Mucosa of stomach (tissue), 1 donor: ENCODE measurements around the gene NR5A2.

Experiments used
- H3K27me3 ChIP-seq: one replicate; pipeline ENCODE4 v1.7.0; 2013; ENCODE audit warnings: mild to moderate bottlenecking, low read length; ENCODE audit not compliant: control insufficient read depth, insufficient read depth
- H3K36me3 ChIP-seq: one replicate; pipeline ENCODE4 v1.7.0; 2013; ENCODE audit warnings: low read length; ENCODE audit not compliant: control insufficient read depth, insufficient read depth
- H3K4me1 ChIP-seq: one replicate; pipeline ENCODE4 v1.7.0; 2013; ENCODE audit warnings: mild to moderate bottlenecking, low read length; ENCODE audit not compliant: control insufficient read depth, insufficient read depth
- H3K4me3 ChIP-seq: one replicate; pipeline ENCODE4 v1.7.0; 2013; ENCODE audit warnings: low read length
- H3K9ac ChIP-seq: one replicate; pipeline ENCODE4 v1.7.0; 2013; ENCODE audit warnings: mild to moderate bottlenecking, low read length, moderate library complexity
- H3K9me3 ChIP-seq: one replicate; pipeline ENCODE4 v1.7.0; 2013; ENCODE audit warnings: mild to moderate bottlenecking, low read length, moderate library complexity; ENCODE audit not compliant: control insufficient read depth
- donor health status: Pancreatic carcinoma.

The NR5A2 gene

GRCh38 chr1:200028586-200029034 is 1.1 kb downstream of the NR5A2 start:
- H3K4me3 ChIP-seq: peak overlapping the region; percentile 53
- H3K9ac ChIP-seq: peak overlapping the region; percentile 76
- H3K4me1 ChIP-seq: peaks cover 18% of the 10 kb centered on the region
- no peaks in the 10 kb centered on the region for H3K36me3 ChIP-seq
- no peaks in the 10 kb centered on the region for H3K9me3 ChIP-seq
- peaks cover 15% of the 10 kb centered on the region for H3K27me3 ChIP-seq

- Histone ChIP-seq H3K4me1 (peaks cover 25% of the 10 kb centered on the region), H3K4me3 (peak overlapping the region; percentile 53), H3K36me3 (no peaks in the 10 kb centered on the region), H3K9ac (peak overlapping the region; percentile 76), H3K27me3 (peaks cover 20% of the 10 kb centered on the region), H3K9me3 (no peaks in the 10 kb centered on the region)
Observed at GRCh38 chr1:200029035-200029821, 1.7 kb downstream of the NR5A2 start.

- H3K9ac ChIP-seq: peak overlapping the region; percentile 76
- peaks cover 23% of the 10 kb centered on the region for H3K27me3 ChIP-seq
- H3K9me3 ChIP-seq: no peaks in the 10 kb centered on the region
- no peaks in the 10 kb centered on the region for H3K36me3 ChIP-seq
- peak overlapping the region; percentile 53 for H3K4me3 ChIP-seq
- peaks cover 29% of the 10 kb centered on the region for H3K4me1 ChIP-seq
Observed at GRCh38 chr1:200029822-200030152, 2.3 kb downstream of the NR5A2 start.

- Histone ChIP-seq H3K4me3 (no peak overlapping the region), H3K36me3 (no peaks in the 10 kb centered on the region), H3K9ac (no peak overlapping the region), H3K4me1 (peaks cover 39% of the 10 kb centered on the region), H3K9me3 (no peaks in the 10 kb centered on the region), H3K27me3 (peaks cover 33% of the 10 kb centered on the region)
Observed at GRCh38 chr1:200030791-200031190, 3.3 kb downstream of the NR5A2 start.

- no peaks in the 10 kb centered on the region for H3K9me3 ChIP-seq
- H3K9ac ChIP-seq: no peak overlapping the region
- peaks cover 34% of the 10 kb centered on the region for H3K4me1 ChIP-seq
- H3K36me3 ChIP-seq: no peaks in the 10 kb centered on the region
- H3K4me3 ChIP-seq: no peak overlapping the region
- peaks cover 58% of the 10 kb centered on the region for H3K27me3 ChIP-seq
Observed at GRCh38 chr1:200033511-200034261, 6.2 kb downstream of the NR5A2 start.

- no peaks in the 10 kb centered on the region for H3K36me3 ChIP-seq
- H3K4me3 ChIP-seq: no peak overlapping the region
- H3K4me1 ChIP-seq: peaks cover 39% of the 10 kb centered on the region
- H3K9ac ChIP-seq: no peak overlapping the region
- peaks cover 58% of the 10 kb centered on the region for H3K27me3 ChIP-seq
- no peaks in the 10 kb centered on the region for H3K9me3 ChIP-seq
Observed at GRCh38 chr1:200034262-200034557, 6.7 kb downstream of the NR5A2 start.

GRCh38 chr1:200034761-200035396 is 7.4 kb downstream of the NR5A2 start:
- H3K4me1 ChIP-seq: peaks cover 43% of the 10 kb centered on the region
- H3K9me3 ChIP-seq: no peaks in the 10 kb centered on the region
- peak overlapping the region; percentile 10 for H3K4me3 ChIP-seq
- H3K27me3 ChIP-seq: peaks cover 59% of the 10 kb centered on the region
- no peak overlapping the region for H3K9ac ChIP-seq
- H3K36me3 ChIP-seq: no peaks in the 10 kb centered on the region

- peaks cover 63% of the 10 kb centered on the region for H3K27me3 ChIP-seq
- peak overlapping the region; percentile 10 for H3K4me3 ChIP-seq
- H3K9ac ChIP-seq: no peak overlapping the region
Observed at GRCh38 chr1:200035397-200035955, 8.0 kb downstream of the NR5A2 start.

GRCh38 chr1:200035956-200036618 is 8.6 kb downstream of the NR5A2 start:
- Histone ChIP-seq H3K9ac (no peak overlapping the region), H3K4me1 (peaks cover 51% of the 10 kb centered on the region), H3K36me3 (no peaks in the 10 kb centered on the region), H3K9me3 (no peaks in the 10 kb centered on the region), H3K4me3 (no peak overlapping the region), H3K27me3 (peaks cover 69% of the 10 kb centered on the region)

More at GRCh38 chr1:200035397-200035955, 8.0 kb downstream of the NR5A2 start:
- H3K36me3 ChIP-seq: no peaks in the 10 kb centered on the region
- H3K4me1 ChIP-seq: peaks cover 49% of the 10 kb centered on the region
- no peaks in the 10 kb centered on the region for H3K9me3 ChIP-seq

GRCh38 chr1:200036619-200037270 is 9.2 kb downstream of the NR5A2 start:
- Histone ChIP-seq H3K9me3 (no peaks in the 10 kb centered on the region), H3K36me3 (no peaks in the 10 kb centered on the region), H3K4me3 (no peak overlapping the region), H3K9ac (no peak overlapping the region), H3K27me3 (peaks cover 76% of the 10 kb centered on the region), H3K4me1 (peaks cover 52% of the 10 kb centered on the region)

- H3K4me3 ChIP-seq: no peak overlapping the region
- H3K36me3 ChIP-seq: no peaks in the 10 kb centered on the region
- H3K9ac ChIP-seq: no peak overlapping the region
- no peaks in the 10 kb centered on the region for H3K9me3 ChIP-seq
- peaks cover 84% of the 10 kb centered on the region for H3K27me3 ChIP-seq
- peaks cover 58% of the 10 kb centered on the region for H3K4me1 ChIP-seq
Observed at GRCh38 chr1:200037501-200037900, 10.0 kb downstream of the NR5A2 start.
